SHP77 (cell line): Measurements from ENCODE around the gene CAMK2G.
"Not testable (repeated sequence)": the region's sequence is repeated elsewhere in the genome, so short reads cannot be mapped to it uniquely, and the experiment has no call there.

Experiments
- DNase-seq, 2 experiments: peaks; one replicate each; lab custom pipeline; 2025; lab: John Stamatoyannopoulos, UW

The CAMK2G gene

DNA sequence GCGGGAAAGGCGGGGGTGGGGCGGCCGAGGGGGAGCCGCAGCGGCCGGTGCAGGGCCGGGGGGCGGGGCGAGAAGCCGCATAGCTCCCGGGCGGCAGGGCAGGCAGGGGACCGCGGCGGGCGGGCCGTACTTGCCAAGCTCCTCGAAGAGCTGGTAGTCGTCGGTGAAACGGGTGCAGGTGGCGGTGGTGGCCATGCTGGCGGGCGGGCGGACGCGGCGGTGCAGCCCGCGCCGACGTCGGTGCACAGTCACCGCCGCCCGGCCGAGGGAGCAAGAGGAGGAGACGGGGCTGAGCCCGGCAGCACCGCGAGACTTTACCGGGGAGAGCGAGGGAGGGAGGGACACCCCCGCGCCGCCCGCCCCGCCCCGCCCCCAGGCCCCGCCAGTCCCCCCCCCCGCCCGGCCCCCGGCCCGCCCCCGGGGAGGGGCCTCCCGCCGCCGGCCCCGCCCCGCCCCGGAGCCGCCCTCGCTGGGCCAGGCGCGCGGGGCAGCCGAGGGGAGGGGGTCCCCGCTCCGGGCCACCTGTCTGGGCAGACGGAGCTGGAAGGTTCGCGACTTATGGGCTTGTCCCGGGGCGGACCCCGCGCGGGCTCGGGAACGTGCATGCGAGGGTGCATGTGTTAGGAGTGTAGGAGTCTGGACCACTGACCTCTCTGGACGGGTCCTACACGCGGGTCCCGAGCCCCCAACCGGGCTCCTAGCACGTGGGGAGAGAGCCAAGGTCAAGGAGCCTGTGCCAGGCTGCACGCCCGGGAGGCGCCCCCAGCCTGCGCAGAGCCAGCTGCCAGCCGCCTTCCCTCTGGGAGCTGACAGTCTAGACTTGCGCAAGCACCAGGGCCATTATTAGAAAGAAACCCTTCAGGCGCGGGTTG lies at the start of gene CAMK2G:
CAMK2G (minus strand) TSS at position 289 of the 872 bp plus-strand sequence; CDS start at position 195, 94 bp downstream.
- peak; percentile 22 to 24 for DNase-seq

DNA sequence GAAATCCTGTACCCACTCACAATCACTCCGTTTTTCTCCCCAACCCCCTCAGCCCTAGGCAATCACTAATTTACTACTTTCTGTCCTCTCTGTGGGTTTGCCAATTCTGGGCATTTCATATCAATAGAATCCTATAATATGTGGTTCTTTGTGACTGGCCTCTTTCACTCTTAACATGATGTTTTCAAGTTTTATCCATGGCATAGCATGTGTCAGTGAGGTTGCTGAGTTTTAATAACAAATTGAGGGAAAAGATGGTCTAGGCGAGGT lies 48.4 kb upstream of the CAMK2G start:
- DNase-seq: no peak

DNA sequence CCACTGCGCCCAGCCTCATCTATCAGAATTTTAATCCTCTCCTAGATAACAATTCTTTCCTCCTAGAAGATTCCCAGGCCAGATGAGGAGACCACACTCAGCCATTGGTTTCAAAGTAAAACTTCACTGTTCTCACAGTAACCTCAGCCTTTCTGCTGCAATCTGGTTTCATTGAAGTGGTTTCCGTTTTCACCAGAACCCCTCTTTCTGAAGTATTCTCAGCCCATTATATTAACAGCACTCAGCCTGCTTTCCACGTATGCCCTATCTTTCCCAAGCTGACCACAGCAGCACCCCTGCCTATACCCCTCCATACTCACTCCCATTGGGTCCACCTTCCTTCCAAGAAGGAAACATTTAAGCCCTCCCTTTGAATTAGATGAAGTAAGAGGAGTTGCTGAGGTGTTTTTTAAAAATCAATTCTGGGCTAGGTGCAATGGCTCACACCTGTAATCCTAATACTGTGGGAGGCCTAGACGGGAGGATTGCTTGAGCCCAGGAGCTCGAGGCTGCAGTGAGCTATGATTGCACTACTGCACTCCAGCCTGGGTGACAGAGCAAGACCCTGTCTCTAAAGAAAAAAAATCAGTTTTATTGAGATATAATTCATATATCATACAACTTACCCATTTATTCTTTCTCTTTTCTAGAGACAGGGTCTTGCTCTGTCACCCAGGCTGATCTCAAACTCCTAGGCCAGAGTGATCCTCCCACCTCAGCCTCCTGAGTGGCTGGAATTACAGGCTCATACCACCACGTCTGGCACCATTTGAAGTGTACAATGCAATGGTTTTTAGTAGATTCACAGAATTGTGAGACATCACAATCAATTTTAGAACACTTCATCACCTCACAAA lies 47.9 kb upstream of the CAMK2G start:
- DNase-seq: no peak

DNA sequence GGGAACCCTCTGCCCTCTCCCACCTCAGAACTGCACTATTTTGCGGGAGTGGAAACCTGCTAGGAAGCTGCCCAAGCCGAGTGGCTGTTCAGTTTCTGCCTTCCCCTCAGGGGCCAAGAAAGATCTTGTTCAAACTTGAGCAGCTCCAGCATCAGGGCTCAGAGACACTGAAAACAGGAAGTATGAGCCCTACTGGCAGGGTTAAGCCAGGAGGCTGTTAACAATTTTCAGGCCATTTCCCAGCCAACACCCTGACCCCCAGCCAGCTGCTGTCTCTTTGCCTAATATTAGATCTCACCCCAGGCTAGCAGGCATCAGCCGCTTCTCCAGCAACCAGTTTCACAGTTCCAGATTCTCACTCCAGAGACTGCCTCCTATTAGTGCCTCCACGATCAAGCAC lies 45.7 kb upstream of the CAMK2G start:
- DNase-seq: no peak

DNA sequence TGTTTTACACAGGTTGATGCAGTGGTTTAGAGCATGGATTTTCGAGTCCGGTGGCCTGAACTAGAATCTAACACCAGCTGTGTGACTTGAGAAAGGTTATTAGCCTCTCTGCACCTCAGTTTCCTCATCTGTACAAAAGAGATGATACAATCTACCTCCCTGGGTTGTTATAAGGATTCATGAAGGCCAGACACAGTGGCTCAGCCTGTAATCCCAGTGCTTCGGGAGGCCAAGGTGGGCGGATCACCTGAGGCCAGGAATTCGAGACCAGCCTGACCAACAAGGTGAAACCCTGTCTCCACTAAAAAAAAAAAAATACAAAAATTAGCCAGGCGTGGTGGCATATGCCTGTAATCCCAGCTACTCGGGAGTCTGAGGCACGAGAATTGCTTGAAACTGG lies 45.1 kb upstream of the CAMK2G start:
- not testable (repeated sequence) for DNase-seq

DNA sequence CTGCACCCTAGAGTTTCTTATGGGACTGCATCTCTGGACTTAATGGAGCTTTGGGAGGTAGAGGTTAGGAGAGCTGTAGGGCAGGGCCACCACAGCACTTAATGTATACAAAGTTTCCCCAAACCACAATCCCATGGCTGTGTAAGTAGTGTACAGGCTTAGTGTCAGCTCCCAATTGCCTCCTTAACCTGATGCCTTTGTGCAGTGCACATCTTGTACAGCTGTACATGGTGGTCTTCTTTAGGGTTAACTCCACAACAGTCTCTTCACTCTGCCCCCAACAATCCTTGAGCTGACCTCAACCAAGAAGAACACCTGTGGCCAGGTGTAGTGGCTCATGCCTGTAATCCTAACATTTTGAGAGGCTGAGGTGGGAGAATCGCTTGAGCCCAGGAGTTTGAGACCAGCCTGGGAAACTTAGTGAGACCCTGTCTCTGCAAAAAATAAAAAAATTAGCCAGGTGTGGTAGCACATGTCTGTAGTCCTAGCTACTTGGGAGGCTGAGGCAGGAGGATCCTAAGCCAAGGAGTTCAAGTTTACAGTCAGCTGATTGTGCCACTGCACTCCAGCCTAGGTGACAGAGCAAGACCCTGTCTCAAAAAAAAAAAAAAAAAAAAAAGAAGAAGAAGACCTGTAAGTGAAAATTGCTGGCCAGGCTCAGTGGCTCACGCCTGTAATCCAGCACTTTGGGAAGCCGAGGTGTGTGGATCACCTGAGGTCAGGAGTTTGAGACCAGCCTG lies 43.4 kb upstream of the CAMK2G start:
- DNase-seq: no peak

DNA sequence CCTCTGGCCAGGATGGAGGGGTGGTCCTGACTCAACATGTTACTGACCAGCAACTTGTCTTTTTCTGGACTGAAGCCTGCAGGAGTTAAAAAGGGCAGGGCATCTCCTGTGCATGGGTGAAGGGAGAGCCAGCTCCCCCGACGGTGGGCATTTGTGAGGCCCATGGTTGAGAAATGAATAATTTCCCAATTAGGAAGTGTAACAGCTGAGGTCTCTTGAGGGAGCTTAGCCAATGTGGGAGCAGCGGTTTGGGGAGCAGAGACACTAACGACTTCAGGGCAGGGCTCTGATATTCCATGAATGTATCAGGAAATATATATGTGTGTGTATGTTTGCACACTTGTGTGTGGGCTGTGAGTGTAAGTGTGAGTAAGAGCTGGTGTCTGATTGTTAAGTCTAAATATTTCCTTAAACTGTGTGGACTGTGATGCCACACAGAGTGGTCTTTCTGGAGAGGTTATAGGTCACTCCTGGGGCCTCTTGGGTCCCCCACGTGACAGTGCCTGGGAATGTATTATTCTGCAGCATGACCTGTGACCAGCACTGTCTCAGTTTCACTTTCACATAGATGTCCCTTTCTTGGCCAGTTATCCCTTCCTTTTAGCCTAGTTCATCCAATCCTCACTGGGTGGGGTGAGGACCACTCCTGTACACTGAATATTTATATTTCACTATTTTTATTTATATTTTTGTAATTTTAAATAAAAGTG lies 42.6 kb upstream of the CAMK2G start:
- no peak for DNase-seq

DNA sequence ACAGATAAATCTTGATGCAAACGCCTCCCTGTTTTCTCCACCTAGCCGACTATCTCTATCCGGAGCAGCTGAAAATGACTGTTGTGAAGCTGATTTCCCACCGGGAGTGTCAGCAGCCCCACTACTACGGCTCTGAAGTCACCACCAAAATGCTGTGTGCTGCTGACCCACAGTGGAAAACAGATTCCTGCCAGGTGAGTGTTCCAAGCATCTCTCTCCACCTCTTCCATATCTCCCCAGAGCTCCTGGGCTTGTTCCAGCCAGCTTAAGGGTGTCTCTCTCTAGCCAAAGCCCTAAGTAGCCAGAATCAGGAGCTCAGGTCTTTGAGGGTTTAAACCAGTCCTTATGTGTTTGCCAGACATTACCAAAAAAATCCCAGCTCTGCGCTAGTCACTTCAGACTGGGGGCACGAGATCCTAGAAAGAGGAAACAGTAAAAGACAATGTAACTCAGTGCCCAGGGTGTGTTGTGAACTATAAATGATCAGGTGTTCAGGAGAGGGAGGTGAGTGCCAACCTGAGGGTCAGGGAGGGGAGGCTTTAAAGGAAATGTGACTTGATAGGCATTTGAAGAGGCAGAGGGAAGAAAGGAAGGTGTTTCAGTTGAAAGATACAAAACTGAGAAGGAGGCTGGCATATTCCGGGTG lies 41.0 kb upstream of the CAMK2G start:
- no peak for DNase-seq

DNA sequence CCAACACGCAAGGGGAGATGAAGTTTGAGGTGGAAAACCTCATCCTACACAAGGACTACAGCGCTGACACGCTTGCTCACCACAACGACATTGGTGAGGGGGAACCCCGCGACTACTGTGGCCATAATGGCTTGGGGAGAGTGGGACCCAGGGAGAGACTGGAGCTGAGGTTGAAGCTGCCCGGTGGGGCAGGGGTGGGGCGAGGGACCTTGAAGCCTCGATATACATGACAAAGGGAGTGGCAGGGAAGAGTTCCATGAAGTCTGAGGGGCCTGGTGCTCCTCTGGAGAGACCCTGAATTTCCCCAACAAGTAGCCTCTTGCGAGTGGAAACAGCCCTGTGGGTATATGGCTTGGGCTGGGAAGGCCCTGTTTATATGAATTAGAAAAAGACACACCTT lies 39.7 kb upstream of the CAMK2G start:
- no peak for DNase-seq

DNA sequence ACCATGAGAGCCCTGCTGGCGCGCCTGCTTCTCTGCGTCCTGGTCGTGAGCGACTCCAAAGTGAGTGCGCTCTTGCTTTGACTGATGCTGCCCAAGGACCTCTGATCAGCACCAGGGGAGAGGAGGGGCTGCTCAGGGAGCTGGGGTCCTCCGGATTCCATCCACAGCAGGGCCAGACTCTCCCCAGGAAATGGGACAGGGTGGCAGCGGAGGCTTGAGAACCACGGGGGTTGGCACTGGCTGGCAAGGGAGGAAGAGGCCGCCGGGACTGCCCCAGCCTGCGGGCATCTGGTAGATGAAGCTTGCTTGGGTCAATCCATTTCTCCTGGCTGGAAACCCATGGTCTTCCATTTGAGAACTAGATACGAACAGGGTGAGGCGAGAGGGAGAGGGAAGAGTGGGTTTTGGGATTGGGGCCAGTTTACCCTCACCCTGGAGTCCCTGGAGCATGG lies 37.2 kb upstream of the CAMK2G start:
- DNase-seq: no peak

DNA sequence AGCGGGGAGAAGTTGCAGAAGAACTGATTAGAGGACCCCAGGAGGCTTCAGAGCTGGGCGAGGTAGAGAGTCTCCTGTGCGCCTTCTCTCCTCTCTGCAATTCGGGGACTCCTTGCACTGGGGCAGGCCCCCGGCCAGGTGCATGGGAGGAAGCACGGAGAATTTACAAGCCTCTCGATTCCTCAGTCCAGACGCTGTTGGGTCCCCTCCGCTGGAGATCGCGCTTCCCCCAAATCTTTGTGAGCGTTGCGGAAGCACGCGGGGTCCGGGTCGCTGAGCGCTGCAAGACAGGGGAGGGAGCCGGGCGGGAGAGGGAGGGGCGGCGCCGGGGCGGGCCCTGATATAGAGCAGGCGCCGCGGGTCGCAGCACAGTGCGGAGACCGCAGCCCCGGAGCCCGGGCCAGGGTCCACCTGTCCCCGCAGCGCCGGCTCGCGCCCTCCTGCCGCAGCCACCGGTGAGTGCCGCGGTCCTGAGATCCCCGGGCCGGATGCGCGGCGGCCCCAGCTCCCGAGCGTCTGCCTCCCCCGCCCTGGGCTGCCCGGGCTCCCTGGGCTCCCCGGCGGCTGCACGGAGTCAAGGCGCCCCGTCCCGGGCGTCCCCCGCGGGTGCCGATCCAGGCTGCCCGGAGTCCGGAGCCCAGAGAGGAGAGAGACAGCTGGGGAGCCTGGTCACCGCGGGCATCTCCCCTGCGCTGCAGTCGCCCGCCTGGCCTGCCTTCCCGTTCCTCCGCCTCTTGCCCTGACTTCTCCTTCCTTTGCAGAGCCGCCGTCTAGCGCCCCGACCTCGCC lies 36.6 kb upstream of the CAMK2G start, which contains the start of gene PLAU:
PLAU (plus strand) TSS at position 369 of the 789 bp plus-strand sequence. CDS start 424 bp downstream, outside the sequence.
- DNase-seq: no peak

DNA sequence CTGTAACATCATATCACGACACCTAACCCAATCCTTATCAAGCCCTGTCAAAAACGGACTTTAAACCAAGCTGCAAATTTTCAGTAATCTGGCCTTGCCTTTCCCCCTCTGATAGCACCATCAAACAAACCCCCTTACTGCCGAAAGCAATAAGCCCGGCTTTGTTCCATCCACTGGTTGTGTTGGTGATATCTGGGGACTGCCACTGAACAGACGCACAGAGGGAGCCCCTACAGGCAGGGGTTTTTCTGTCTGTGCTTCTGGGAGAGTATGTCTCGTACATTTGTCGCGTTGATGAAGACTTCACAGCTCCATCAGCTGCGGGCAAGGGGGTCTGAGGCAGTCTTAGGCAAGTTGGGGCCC lies 36.0 kb upstream of the CAMK2G start:
- peak in 1 of 2 experiments; percentile 9 for DNase-seq

DNA sequence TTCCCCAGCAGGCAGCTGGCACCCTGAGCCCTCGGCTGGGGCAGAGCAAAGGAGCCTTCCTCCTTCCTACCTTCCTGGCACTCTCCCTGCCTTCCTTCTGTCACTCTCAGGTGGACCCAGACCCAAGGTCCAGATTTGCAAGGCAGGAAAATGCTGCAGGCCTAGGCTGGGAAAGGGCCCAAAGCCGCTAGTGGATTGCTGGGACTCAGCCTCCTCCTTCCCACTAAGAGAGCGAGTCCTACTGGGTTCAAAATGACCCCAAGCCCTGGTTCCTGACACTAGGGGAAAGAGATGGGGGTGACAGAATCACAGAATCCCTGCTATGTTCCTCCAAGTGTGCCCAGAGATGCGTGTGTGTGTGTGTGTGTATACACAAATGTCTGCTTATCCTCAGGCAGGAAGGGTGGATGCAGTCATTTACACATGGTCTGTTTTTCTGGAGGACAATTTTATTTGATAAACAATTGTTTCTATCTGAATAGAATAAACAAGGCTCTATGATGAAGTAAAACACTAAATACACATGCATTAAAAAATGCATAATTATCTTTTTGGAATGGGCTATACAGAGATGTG lies 35.3 kb upstream of the CAMK2G start:
- DNase-seq: no peak

DNA sequence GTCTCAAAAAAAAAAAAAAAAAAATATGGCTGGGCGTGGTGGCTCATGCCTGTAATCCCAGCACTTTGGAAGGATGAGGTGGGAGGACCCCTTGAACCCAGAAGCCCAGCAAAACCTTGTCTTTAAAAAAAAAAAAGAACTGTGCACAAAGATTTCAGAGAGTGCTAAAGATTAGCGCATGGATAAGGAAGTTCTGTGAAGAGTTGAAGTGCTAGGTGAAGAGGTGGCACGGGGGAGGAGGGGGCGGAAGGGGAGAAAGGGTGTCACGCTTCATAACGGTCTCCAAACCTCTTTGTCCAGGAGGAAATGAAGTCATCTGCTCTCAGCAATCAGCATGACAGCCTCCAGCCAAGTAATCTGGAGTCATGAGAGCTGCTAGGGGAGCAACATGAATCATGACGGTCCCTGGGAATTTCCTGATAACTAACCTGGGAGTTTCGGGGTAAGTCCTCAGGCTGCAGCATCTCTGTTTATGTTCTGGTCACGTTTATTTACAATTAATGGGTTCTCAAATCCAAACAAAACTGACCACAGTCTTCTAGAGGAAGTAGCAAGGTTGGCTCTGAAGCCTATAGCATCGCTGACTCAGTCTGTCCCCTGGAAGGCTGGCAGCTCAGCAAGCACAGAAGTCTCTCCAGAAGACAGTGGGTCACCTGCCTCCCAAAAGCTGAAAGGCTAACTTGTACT lies 34.6 kb upstream of the CAMK2G start:
- DNase-seq: peak; percentile 50 to 53

DNA sequence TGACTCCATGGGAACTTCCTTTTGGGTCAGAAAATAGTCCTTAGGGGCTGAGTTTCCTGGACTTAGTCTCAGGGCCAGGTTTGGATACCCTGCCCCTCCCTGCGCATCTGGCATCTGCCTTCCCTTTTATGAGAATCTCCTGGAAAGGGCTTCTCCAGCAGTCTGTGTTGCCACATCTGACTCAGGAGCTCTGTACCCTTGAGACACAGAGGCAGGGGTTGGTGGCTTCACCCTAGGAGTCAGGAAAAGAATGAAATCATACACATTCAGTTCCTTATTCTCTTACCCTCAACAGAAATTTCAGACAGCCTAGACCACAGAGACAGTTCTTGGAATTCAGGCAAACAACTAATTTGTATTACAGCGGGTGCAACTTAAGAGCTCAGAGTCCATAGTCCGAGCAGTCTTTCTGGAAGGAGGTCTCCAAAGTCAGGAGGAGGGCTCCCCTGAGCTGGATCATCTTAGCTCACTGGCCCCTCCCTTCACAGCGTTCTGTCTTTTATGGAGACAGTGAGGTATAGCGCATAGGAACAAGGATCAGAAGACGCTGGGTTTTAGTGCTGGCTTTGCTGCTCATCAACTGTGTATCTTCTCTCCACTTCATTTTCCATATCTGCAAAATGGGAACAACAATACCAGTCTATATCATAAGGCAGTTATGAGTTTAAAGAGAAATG lies 33.6 kb upstream of the CAMK2G start:
- no peak for DNase-seq

DNA sequence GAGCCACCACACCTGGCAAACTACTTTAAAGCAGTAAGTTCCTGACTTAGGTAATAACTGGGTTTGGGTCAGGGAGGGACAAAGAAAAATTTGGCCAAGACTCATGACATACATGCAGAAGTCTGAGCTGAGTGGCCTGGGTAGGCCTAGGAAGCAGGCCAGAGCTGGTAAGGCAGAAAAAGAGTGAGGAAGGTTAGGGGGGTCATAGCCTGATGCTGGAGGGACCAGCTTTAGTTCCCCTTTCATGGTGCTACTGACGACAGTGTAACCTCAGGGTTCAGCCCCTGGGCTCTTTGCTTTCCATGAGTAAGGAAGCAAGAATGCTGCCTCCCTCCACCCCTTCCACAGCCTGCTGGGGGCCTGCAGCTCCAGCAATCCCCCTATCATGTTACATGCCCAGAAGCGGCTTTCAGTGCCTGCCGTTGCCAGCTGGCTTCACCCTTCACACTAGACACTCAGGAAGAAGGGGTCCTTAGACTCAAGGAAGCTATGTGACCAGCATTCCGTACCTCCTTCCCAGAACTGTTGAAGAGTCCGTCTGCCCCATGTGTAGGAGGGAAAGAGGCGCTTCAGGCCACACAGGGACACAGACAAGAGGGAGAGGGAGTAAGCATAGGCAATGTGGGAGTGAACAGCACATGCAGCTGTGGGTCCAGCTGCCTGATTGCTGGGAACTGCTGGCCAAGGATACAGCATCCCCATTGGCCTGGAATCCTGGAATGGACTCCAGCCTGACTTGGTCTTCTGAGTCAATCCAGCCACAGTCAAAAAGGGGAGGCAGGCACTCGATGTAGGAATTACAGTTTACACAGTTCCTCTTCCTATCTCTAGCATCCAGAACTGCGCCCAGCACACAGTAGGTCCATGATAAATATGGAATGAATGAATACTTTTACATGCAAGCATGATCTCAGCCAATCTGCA lies 32.4 kb upstream of the CAMK2G start:
- DNase-seq: peak; percentile 31 to 42

DNA sequence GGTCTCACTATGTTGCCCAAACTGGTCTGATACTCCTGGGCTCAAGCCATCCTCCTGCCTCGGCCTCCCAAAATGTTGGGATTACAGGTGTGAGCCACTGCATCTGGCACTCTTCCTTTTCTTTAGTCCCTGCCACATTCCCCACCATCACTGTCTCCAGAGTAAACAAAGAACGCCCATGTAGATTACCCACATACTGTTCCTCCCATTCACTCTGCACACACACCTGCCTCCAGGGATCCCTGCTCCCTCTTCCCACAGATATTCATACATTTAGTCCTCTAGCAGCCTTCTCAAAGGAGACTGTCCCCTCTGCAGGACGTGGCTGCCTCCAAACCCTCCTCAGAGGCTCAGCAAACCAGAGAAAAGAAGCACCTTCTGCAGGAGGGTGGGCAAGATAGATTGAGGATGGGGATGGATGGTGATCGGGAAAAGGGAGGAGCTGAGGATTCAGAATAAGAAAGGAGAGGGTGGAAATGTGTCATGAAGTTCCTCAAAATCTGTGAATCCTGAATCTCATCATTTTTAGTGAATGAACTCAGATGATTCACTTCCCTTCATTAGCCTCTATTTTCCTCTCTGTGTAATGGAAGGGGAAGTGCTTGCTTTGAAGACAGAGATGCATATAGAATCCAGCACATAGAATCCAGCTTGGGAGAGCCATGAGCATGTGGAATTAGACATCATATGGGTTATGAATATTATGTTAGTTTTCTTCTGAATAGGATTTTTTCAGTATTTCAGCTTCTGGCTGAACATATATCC lies 31.1 kb upstream of the CAMK2G start:
- peak; percentile 11 to 13 for DNase-seq
